ENCODE measurements around the gene PFDN1.
A peak's percentile ranks its signal among the peaks of the same experiment; 100 is the strongest.

Gene PFDN1

GRCh38 chr5:140255460-140256157, 47.3 kb downstream of the PFDN1 start:
- no peak for DNase-seq

- no peak for DNase-seq
These were observed 48.9 kb downstream of the PFDN1 start for GRCh38 chr5:140253985-140254384.

- DNase-seq, result no peak
These were observed 50.3 kb downstream of the PFDN1 start for GRCh38 chr5:140252470-140253126.

GRCh38 chr5:140251527-140251973, 51.4 kb downstream of the PFDN1 start:
- no peak for DNase-seq

GRCh38 chr5:140250386-140250785, 52.5 kb downstream of the PFDN1 start:
- DNase-seq, result no peak

GRCh38 chr5:140249536-140249935, 53.4 kb downstream of the PFDN1 start:
- no peak for DNase-seq

GRCh38 chr5:140248414-140248813, 54.5 kb downstream of the PFDN1 start:
- DNase-seq, result no peak

GRCh38 chr5:140246378-140247122, 56.4 kb downstream of the PFDN1 start:
- DNase-seq, result no peak

- DNase-seq, result no peak
These were observed 57.0 kb downstream of the PFDN1 start for GRCh38 chr5:140245926-140246325.

GRCh38 chr5:140245341-140245740, 57.6 kb downstream of the PFDN1 start:
- DNase-seq, result no peak

GRCh38 chr5:140244525-140245025, 58.3 kb downstream of the PFDN1 start:
- peak; percentile 82 for DNase-seq

GRCh38 chr5:140243706-140244250, 59.1 kb downstream of the PFDN1 start:
- DNase-seq, result no peak

GRCh38 chr5:140242890-140243585, 59.9 kb downstream of the PFDN1 start:
- DNase-seq, result no peak

GRCh38 chr5:140242099-140242498, 60.8 kb downstream of the PFDN1 start:
- DNase-seq, result peak; percentile 14

GRCh38 chr5:140240987-140241706, 61.8 kb downstream of the PFDN1 start:
- no peak for DNase-seq

- DNase-seq, result peak; percentile 70
These were observed 62.8 kb downstream of the PFDN1 start for GRCh38 chr5:140239939-140240700.

- no peak for DNase-seq
These were observed 63.4 kb downstream of the PFDN1 start for GRCh38 chr5:140239461-140239860.

- DNase-seq, result no peak
These were observed 64.1 kb downstream of the PFDN1 start for GRCh38 chr5:140238756-140239155.

GRCh38 chr5:140236891-140237598, 65.9 kb downstream of the PFDN1 start:
- no peak for DNase-seq

GRCh38 chr5:140235791-140236551, 66.9 kb downstream of the PFDN1 start:
- no peak for DNase-seq

All from OCI-M1 (cell line).